ENCODE measurements around the gene ANKS6. TPM values are rescaled to one million over a fixed set of nuclear protein-coding genes. Genes with fewer than 3 reads are reported as not detected.

Gene ANKS6
- total and polyA plus RNA-seq, 2 of the 8 experiments (the other 6 are each of a cell fraction or from before 2014, with no cell fraction given), result 34.1 to 56.3 TPM

DNA sequence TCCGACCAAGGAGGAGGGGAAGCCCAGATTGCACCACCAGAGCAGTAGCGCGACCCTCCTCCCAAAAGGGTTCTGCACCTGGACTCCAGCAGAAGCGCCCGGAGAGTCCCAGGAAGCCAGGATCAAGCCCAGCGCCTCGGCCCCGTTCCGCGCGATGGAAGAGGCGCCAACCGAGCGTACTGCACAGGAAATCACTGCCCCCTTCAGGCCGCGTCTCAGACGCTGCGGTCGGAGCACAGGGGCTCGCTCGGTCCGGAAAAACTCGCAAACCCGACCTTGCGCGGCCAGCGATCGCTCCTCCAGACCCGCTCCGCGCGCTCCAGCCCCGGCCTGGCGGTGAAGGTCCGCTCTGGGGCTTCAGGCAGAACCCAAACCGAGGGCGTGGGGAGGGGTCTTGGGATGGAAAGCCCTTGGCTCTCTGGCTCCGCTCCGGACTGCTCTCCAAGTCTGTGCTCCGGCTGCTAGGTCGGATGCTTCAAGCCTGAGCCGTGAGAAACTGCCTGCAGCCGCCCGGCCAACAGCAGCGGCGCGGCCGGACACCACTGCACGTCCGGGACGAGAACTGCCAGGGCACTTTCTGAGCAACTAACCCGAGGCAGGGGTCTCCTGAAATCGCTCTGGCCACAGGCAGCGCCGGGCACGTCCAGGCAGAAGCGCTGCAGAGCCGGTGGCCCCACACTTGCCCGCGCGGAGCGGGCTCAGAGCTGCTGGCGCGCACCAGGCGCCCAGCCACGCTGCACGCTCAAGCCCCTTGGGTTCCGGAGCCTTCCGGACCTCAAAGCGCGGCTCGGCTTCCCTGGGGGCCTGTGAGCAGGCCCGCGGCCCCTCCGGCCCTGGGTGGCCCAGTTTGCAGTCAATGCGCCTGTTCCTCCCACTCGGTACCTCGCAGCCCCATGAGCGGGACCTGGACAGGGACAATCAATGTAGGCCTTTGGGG is 88.9 kb downstream of the ANKS6 start (continued):
- TF ChIP-seq KDM1A (IDR thresholded peaks at IDR 0.05; ENCODE audit: borderline replicate concordance, low read length), result no peak
- TF ChIP-seq RNF2 (IDR thresholded peaks at IDR 0.05; ENCODE audit: borderline replicate concordance, low read depth, low read length, missing control alignments, poor library complexity, severe bottlenecking), result no peak
- TF ChIP-seq CHD2 (IDR thresholded peaks at IDR 0.05; ENCODE audit: low read length), result no peak
- TF ChIP-seq, protein P1, sequence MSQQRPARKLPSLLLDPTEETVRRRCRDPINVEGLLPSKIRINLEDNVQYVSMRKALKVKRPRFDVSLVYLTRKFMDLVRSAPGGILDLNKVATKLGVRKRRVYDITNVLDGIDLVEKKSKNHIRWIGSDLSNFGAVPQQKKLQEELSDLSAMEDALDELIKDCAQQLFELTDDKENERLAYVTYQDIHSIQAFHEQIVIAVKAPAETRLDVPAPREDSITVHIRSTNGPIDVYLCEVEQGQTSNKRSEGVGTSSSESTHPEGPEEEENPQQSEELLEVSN (IDR thresholded peaks at IDR 0.05), result no peak
- no peak for TF ChIP-seq SP1 (IDR thresholded peaks at IDR 0.05; ENCODE audit: low read depth, low read length)
- no peak for TF ChIP-seq POLR2AphosphoS5 (IDR thresholded peaks at IDR 0.05; ENCODE audit: low read depth, low read length)
- TF ChIP-seq CREB1 (IDR thresholded peaks at IDR 0.05), result 0 out of 2 replicates have a peak, but pooled peaks have one; percentile 24
- TF ChIP-seq EZH2 (IDR thresholded peaks at IDR 0.05; ENCODE audit: low read depth, low read length, severe bottlenecking), result peak; percentile 94
- no peak for TF ChIP-seq TEAD4 (IDR thresholded peaks at IDR 0.05; ENCODE audit: low read depth, low read length)
- no peak for TF ChIP-seq SRF (IDR thresholded peaks at IDR 0.05; ENCODE audit: low read depth, low read length)
- TF ChIP-seq USF2 (IDR thresholded peaks at IDR 0.05; ENCODE audit: low read length), result no peak
- TF ChIP-seq BACH1 (IDR thresholded peaks at IDR 0.05; ENCODE audit: low read length), result no peak
- TF ChIP-seq CTBP2 (IDR thresholded peaks at IDR 0.05; ENCODE audit: borderline replicate concordance, insufficient read depth, insufficient read length, low read length), result no peak
- TF ChIP-seq SP2 (IDR thresholded peaks at IDR 0.05; ENCODE audit: low read length), result no peak
- TF ChIP-seq JUND (IDR thresholded peaks at IDR 0.05; ENCODE audit: low read length), result no peak
- TF ChIP-seq ASH2L (IDR thresholded peaks at IDR 0.05; ENCODE audit: low read length), result no peak
- no peak for TF ChIP-seq SIRT6 (IDR thresholded peaks at IDR 0.05; ENCODE audit: low read length)
- TF ChIP-seq ATF2 (IDR thresholded peaks at IDR 0.05; ENCODE audit: low read length), result no peak
- peak; percentile 9; the same call in 1 of the 2 replicates for TF ChIP-seq TBP (IDR thresholded peaks at IDR 0.05; ENCODE audit: low read depth, low read length)
- TF ChIP-seq SUZ12 (IDR thresholded peaks at IDR 0.05; ENCODE audit: low read length), result peak; percentile 95
- TF ChIP-seq CHD1 (IDR thresholded peaks at IDR 0.05; ENCODE audit: low read depth, low read length), result no peak

Data from H1 (cell line).